CD4-positive, CD25-positive, alpha-beta regulatory T cell (primary cell): Measurements from ENCODE around the gene CACNA1B. TPM values are rescaled to one million over a fixed set of nuclear protein-coding genes. Genes with fewer than 3 reads are reported as not detected.
"Not testable (repeated sequence)": the region's sequence is repeated elsewhere in the genome, so short reads cannot be mapped to it uniquely, and the experiment has no call there.

Source experiments
- ATAC-seq, 2 donors: fragments of 150-1000 bp; cut with Tn5 transposase; one replicate each; pipeline ENCODE4 v1.10.0; 2021; ENCODE audit warnings: low read depth in 2 of 2, moderate number of reproducible peaks in 2 of 2, moderate library complexity in 1 of 2
- DNase-seq, 3 donors: peaks; one replicate each; pipeline versions ENCODE4 v3.0.0 to v3.0.0-alpha.2; 2012 to 2022; ENCODE audit warnings: mixed read lengths in 1 of 3
- H3K27ac ChIP-seq: one replicate; pipeline ENCODE4 v1.7.0; 2013; ENCODE audit warnings: mild to moderate bottlenecking, low read length; ENCODE audit not compliant: insufficient read depth, poor library complexity, severe bottlenecking
- H3K27me3 ChIP-seq: one replicate; pipeline ENCODE4 v1.7.0; 2013; ENCODE audit warnings: low read length; ENCODE audit not compliant: control insufficient read depth, insufficient read depth
- H3K36me3 ChIP-seq: one replicate; pipeline ENCODE4 v1.7.0; 2013; ENCODE audit warnings: mild to moderate bottlenecking, low read length, moderate library complexity; ENCODE audit not compliant: control insufficient read depth, insufficient read depth
- H3K4me1 ChIP-seq: 2 replicates; pipeline ENCODE4 v1.7.0; 2013; ENCODE audit warnings: mild to moderate bottlenecking, low read length; ENCODE audit not compliant: insufficient read depth, control insufficient read depth, poor library complexity, severe bottlenecking
- H3K4me3 ChIP-seq: one replicate; pipeline ENCODE4 v1.7.0; 2013; ENCODE audit warnings: low read depth, mild to moderate bottlenecking, low read length, moderate library complexity
- H3K9me3 ChIP-seq, 2 experiments: 1 replicate in 1 of 2; 2 replicates in 1 of 2; pipeline ENCODE4 v1.7.0; 2013; ENCODE audit warnings: low read length in 2 of 2, mild to moderate bottlenecking in 1 of 2, moderate library complexity in 1 of 2; ENCODE audit not compliant: control insufficient read depth in 2 of 2
- H3K27ac Mint-ChIP-seq, 3 donors: one replicate each; pipeline ENCODE4 v1.8.0; 2020 to 2022; ENCODE audit warnings: mild to moderate bottlenecking in 3 of 3, mixed read lengths in 3 of 3, moderate library complexity in 2 of 3
- H3K27me3 Mint-ChIP-seq: one replicate; pipeline ENCODE4 v1.8.0; 2022; ENCODE audit warnings: mild to moderate bottlenecking, mixed read lengths
- H3K36me3 Mint-ChIP-seq: one replicate; pipeline ENCODE4 v1.8.0; 2020; ENCODE audit warnings: mixed read lengths
- H3K4me1 Mint-ChIP-seq, 4 donors: one replicate each; pipeline ENCODE4 v1.8.0; 2020 to 2022; ENCODE audit warnings: mixed read lengths in 4 of 4, mild to moderate bottlenecking in 1 of 4
- H3K4me3 Mint-ChIP-seq, 4 donors: one replicate each; pipeline ENCODE4 v1.8.0; 2020 to 2022; ENCODE audit warnings: mild to moderate bottlenecking in 4 of 4, mixed read lengths in 4 of 4, moderate library complexity in 3 of 4
- H3K9me3 Mint-ChIP-seq, 7 donors: one replicate each; pipeline ENCODE4 v1.8.0; 2020 to 2022; ENCODE audit warnings: mixed read lengths in 7 of 7, mild to moderate bottlenecking in 3 of 7, moderate library complexity in 2 of 7
- polyA plus RNA-seq, 4 donors: library from polyadenylated mRNA; unstranded; fragments of 300-500 nt; fragmentation: Illumina TruSeq; gene quantifications; one replicate each; pipeline ENCODE4 v1.2.3, GENCODE V29; 2021
- total RNA-seq: library from RNA; stranded (reverse); gene quantifications from one replicate; pipeline ENCODE4 v1.2.3, GENCODE V29; 2022

The CACNA1B gene
- total RNA-seq, result not detected
- polyA plus RNA-seq, result not detected

GRCh38 chr9:137877506-137878122, at the start of gene CACNA1B:
CACNA1B (plus strand) TSS chr9:137877782; CDS start chr9:137877934, 152 bp downstream.
- not testable (repeated sequence) for H3K4me1 ChIP-seq, H3K4me3 ChIP-seq, H3K27me3 ChIP-seq, DNase-seq, H3K27ac ChIP-seq, H3K27ac Mint-ChIP-seq, H3K36me3 Mint-ChIP-seq, H3K4me1 Mint-ChIP-seq, ATAC-seq, H3K9me3 Mint-ChIP-seq, H3K9me3 ChIP-seq, H3K36me3 ChIP-seq
- H3K27me3 Mint-ChIP-seq, result peaks cover 11% of the 10 kb centered on the region
- H3K4me3 Mint-ChIP-seq, result peak within 1 kb of the TSS in 3 of 4 donors; percentile 27 to 53 (median 46)

- peaks cover 55% of the 10 kb centered on the region for H3K36me3 Mint-ChIP-seq
- H3K27me3 ChIP-seq, result no peaks in the 10 kb centered on the region
- no peaks in the 10 kb centered on the region for H3K9me3 ChIP-seq
- no peak overlapping the region for H3K4me3 ChIP-seq
- H3K4me1 Mint-ChIP-seq, result peaks cover 0 to 10% (median 4%) of the 10 kb centered on the region in 4 donors
- no peak for DNase-seq
- no peak overlapping the region for H3K27ac ChIP-seq
- H3K9me3 Mint-ChIP-seq, result peaks cover 0 to 3% (median 0%) of the 10 kb centered on the region in 7 donors
- no peak for ATAC-seq
- no peaks in the 10 kb centered on the region for H3K27me3 Mint-ChIP-seq
- H3K4me3 Mint-ChIP-seq, result no peak overlapping the region
- H3K36me3 ChIP-seq, result peaks cover 60% of the 10 kb centered on the region
- H3K27ac Mint-ChIP-seq, result no peak overlapping the region
- H3K4me1 ChIP-seq, result no peaks in the 10 kb centered on the region
Measured at GRCh38 chr9:137827908-137828526, 49.6 kb upstream of the CACNA1B start.

DNA sequence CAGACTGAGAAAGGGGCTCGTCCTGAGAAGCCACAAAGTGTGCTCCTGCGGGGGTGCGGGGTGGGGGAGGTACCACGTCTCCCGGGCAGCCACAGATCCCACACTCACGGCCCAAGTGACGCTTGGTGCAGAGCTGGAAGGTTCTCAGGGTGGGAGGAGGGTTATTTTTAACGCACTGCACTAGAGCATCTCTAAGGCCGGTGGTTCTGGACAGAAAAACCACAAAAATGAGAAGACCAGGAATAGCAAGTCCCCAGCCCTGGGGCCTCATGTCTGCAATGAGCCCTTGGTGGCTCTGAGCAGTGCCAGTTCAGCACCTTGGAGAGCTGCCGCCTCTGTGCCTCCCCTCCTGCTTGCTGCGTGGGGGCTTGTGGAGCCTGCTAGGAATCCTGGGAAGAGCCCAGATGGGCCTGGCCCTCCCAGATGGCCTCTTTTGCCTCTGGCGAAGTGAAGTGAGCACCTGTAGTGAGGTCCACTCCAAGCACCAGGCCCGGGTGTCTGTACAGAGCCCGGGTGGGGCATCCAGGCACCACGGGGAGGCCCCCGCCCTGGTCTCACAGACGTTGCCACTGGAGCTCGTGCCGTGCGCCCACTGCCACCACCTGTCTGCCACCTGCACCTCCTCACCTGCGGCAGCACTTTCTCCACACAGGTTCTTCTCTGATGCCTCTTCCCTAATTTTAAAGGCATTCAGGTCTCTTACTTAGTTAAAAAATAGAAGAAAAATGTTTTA, 48.9 kb upstream of the CACNA1B start:
- Mint-ChIP-seq H3K4me3 (no peak overlapping the region), H3K27ac (peak overlapping the region in 1 of 3 donors; percentile 65), H3K9me3 (peaks cover 0 to 3% (median 0%) of the 10 kb centered on the region in 7 donors), H3K36me3 (peaks cover 53% of the 10 kb centered on the region), H3K4me1 (peaks cover 0 to 10% (median 4%) of the 10 kb centered on the region in 4 donors), H3K27me3 (no peaks in the 10 kb centered on the region)
- H3K27me3 ChIP-seq, result no peaks in the 10 kb centered on the region
- ATAC-seq (no peak), DNase-seq (no peak)
- no peaks in the 10 kb centered on the region for H3K9me3 ChIP-seq
- H3K27ac ChIP-seq, result no peak overlapping the region
- H3K36me3 ChIP-seq, result peaks cover 66% of the 10 kb centered on the region
- no peak overlapping the region for H3K4me3 ChIP-seq
- no peaks in the 10 kb centered on the region for H3K4me1 ChIP-seq

- Mint-ChIP-seq H3K27ac (peak overlapping the region in 1 of 3 donors; percentile 65), H3K27me3 (no peaks in the 10 kb centered on the region), H3K4me3 (no peak overlapping the region), H3K4me1 (peaks cover 0 to 8% (median 4%) of the 10 kb centered on the region in 4 donors), H3K36me3 (peaks cover 47% of the 10 kb centered on the region), H3K9me3 (peaks cover 0 to 3% (median 0%) of the 10 kb centered on the region in 7 donors)
- no peaks in the 10 kb centered on the region for H3K4me1 ChIP-seq
- peaks cover 67% of the 10 kb centered on the region for H3K36me3 ChIP-seq
- H3K9me3 ChIP-seq, result no peaks in the 10 kb centered on the region
- ATAC-seq (no peak), DNase-seq (no peak)
- no peak overlapping the region for H3K27ac ChIP-seq
- H3K4me3 ChIP-seq, result no peak overlapping the region
- no peaks in the 10 kb centered on the region for H3K27me3 ChIP-seq
Measured at GRCh38 chr9:137829260-137829996, 48.2 kb upstream of the CACNA1B start.

DNA sequence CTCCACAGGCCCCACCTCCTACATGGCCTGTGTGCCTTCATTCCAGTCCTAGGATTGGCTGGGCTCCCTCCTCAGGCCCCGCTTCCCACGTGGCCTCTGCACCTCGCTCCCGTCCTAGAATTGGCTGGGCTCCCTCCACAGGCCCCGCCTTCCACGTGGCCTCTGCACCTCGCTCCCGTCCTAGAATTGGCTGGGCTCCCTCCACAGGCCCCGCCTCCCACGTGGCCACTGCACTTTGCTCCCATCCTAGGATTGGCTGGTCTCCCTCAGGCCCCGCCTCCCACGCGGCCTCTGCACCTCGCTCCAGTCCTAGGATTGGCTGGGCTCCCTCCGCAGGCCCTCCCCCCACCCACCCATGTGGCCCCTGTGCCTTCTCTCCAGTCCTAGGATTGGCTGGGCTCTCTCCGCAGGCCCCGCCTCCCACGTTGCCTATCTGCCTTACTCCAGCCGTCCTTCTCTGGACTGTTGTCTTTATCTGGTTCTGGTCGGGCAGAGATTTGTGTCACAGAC, 45.3 kb upstream of the CACNA1B start:
- Histone ChIP-seq H3K27ac (no peak overlapping the region), H3K36me3 (peaks cover 70% of the 10 kb centered on the region), H3K4me3 (no peak overlapping the region), H3K9me3 (no peaks in the 10 kb centered on the region), H3K4me1 (no peaks in the 10 kb centered on the region), H3K27me3 (no peaks in the 10 kb centered on the region)
- DNase-seq, result no peak
- Mint-ChIP-seq H3K36me3 (peaks cover 29% of the 10 kb centered on the region), H3K27ac (no peak overlapping the region), H3K9me3 (no peaks in the 10 kb centered on the region), H3K4me1 (peaks cover 0 to 4% (median 0%) of the 10 kb centered on the region in 4 donors), H3K4me3 (no peak overlapping the region), H3K27me3 (no peaks in the 10 kb centered on the region)
- ATAC-seq, result no peak

DNA sequence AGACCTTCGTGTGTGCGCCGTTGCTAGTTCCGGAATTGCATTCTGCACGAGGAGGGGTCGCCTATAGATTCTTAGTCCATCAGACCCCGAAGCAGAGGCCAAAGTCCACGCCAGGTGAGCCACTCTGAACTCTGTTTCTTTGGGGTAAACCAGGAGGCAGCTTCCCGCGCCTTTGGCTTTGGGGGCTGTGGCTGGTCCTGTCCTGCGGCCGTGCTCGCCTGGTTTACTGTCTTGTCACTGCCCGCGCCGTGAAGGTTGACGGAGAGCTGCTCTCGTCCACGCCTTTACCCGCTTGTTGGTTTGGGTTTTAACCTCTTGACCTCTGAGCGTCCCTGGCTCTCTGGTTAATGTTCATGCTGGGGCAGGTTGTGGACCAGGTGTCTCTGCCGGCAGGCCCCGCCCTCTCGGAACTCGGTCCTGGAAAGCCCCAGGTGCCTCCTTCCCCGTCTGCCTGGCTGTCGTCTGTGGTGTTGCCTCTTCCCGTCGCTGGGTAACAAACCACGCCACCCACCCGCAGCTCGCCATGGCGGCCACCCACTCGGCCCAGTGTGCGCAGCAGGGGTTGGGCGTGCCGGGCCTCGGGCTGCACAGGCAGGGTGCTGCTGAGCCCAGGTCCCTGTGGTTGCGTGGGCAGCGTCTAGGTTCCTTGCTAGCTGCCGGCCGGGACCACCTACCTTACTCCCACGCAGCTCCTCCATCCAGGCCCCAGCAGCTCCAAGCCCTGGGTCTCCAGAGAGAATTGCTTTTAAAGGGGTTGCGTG, 44.6 kb upstream of the CACNA1B start:
- Mint-ChIP-seq H3K4me3 (no peak overlapping the region), H3K27me3 (no peaks in the 10 kb centered on the region), H3K27ac (peak overlapping the region in 1 of 3 donors; percentile 66), H3K36me3 (peaks cover 29% of the 10 kb centered on the region), H3K4me1 (peaks cover 0 to 4% (median 0%) of the 10 kb centered on the region in 4 donors), H3K9me3 (no peaks in the 10 kb centered on the region)
- Histone ChIP-seq H3K4me1 (no peaks in the 10 kb centered on the region), H3K4me3 (no peak overlapping the region), H3K9me3 (no peaks in the 10 kb centered on the region), H3K27ac (no peak overlapping the region), H3K36me3 (peaks cover 68% of the 10 kb centered on the region), H3K27me3 (no peaks in the 10 kb centered on the region)
- no peak for ATAC-seq
- DNase-seq, result no peak
